Measurements from ENCODE around the gene CASKIN1. TPM values are rescaled to one million over a fixed set of nuclear protein-coding genes. Genes with fewer than 3 reads are reported as not detected.
A peak's percentile ranks its signal among the peaks of the same experiment; 100 is the strongest.

Gene CASKIN1
- total RNA-seq, 1 experiment from 2014 or later = 5.9 TPM

GRCh38 chr16:2165861-2166260 is 30.5 kb downstream of the CASKIN1 start:
- BruUV-seq (replicated peaks) = no TSS peak
- no peak for ATAC-seq
- CTCF ChIA-PET = no interaction called here
- POLR2A ChIA-PET = no interaction called here
- Histone ChIP-seq H3K27me3 (ENCODE audit: insufficient read depth, low read length) (no peaks in the 10 kb centered on the region), H2AFZ (ENCODE audit: low read depth, low read length, poor library complexity, severe bottlenecking) (no peak overlapping the region), H3K4me2 (ENCODE audit: low read length) (no peak overlapping the region), H3K9ac (ENCODE audit: low read length) (no peak overlapping the region), H3K36me3 (ENCODE audit: control insufficient read depth in 1 of 2, insufficient read depth in 2 of 2, low read length in 2 of 2) (peaks cover 7 to 33% of the 10 kb centered on the region in 2 experiments; a peak in 3 of 4 replicates), H3K79me2 (ENCODE audit: insufficient read depth, low read length) (peaks cover 68% of the 10 kb centered on the region), H3K4me1 (ENCODE audit: control insufficient read depth in 1 of 2, insufficient read depth in 2 of 2, low read length in 2 of 2) (peaks cover 24 to 32% of the 10 kb centered on the region in 2 experiments), H3K27ac (ENCODE audit: low read depth, low read length) (peak overlapping the region; percentile 13; the same call in 1 of the 2 replicates), H3K9me2 (ENCODE audit: insufficient read depth) (no peaks in the 10 kb centered on the region), H3K4me3 (replicated peaks in 1 of 2; ENCODE audit: low read depth in 1 of 2, low read length in 2 of 2) (no peak overlapping the region), H4K20me1 (ENCODE audit: insufficient read depth) (no peaks in the 10 kb centered on the region), H3K9me3 (ENCODE audit: control insufficient read depth in 1 of 2, insufficient read depth in 1 of 2, low read depth in 1 of 2, low read length in 2 of 2) (no peaks in the 10 kb centered on the region)
- intact Hi-C loops (cut with micrococcal nuclease) = no loop called here
- no peak for TF ChIP-seq ZFX (IDR thresholded peaks at IDR 0.05)
- no peak for TF ChIP-seq CTCF (IDR thresholded peaks at IDR 0.05 in 2 of 3, conservative IDR thresholded peaks at IDR 0.05 in 1 of 3; ENCODE audit: borderline replicate concordance in 1 of 3, insufficient read depth in 1 of 3, low read depth in 2 of 3, low read length in 2 of 3)
- no peak for TF ChIP-seq TCF7L2 (IDR thresholded peaks at IDR 0.05; ENCODE audit: borderline replicate concordance, extremely low read depth, insufficient read depth, insufficient read length)
- no peak for TF ChIP-seq SRF (IDR thresholded peaks at IDR 0.05; ENCODE audit: low read depth)
- TF ChIP-seq CEBPB (IDR thresholded peaks at IDR 0.05; ENCODE audit: low read depth) = no peak
- TF ChIP-seq EGR1 (IDR thresholded peaks at IDR 0.05; ENCODE audit: low read depth) = no peak
- no peak for TF ChIP-seq EZH2 (IDR thresholded peaks at IDR 0.05)
- TF ChIP-seq CBX3 (IDR thresholded peaks at IDR 0.05; ENCODE audit: low read depth) = no peak
- no peak for TF ChIP-seq ZNF274 (IDR thresholded peaks at IDR 0.05; ENCODE audit: low read depth, low read length)
- no peak for TF ChIP-seq POLR2A (IDR thresholded peaks at IDR 0.05; ENCODE audit: borderline replicate concordance, extremely low read depth, insufficient read depth, insufficient read length)
- TF ChIP-seq ZBTB33 (IDR thresholded peaks at IDR 0.05; ENCODE audit: extremely low read depth, insufficient replicate concordance, low read length) = no peak
- TF ChIP-seq ATF3 (IDR thresholded peaks at IDR 0.05) = no peak
- no peak for TF ChIP-seq JUND (IDR thresholded peaks at IDR 0.05)
- TF ChIP-seq FOSL1 (IDR thresholded peaks at IDR 0.05; ENCODE audit: low read depth) = no peak
- no peak for TF ChIP-seq EZH2phosphoT487 (IDR thresholded peaks at IDR 0.05; ENCODE audit: borderline replicate concordance)
- no peak for TF ChIP-seq REST (IDR thresholded peaks at IDR 0.05; ENCODE audit: low read depth)
- TF ChIP-seq ELF1 (IDR thresholded peaks at IDR 0.05; ENCODE audit: borderline replicate concordance, low read depth) = no peak
- TF ChIP-seq RAD21 (IDR thresholded peaks at IDR 0.05; ENCODE audit: low read depth) = no peak
- no peak for TF ChIP-seq MAX (IDR thresholded peaks at IDR 0.05)
- no peak for TF ChIP-seq SIN3A (IDR thresholded peaks at IDR 0.05; ENCODE audit: low read depth)
- RAD21 ChIA-PET (ENCODE audit: low non-redundant PET in 1 of 2, low total read pairs in 2 of 2, uncharacterized antibody in 2 of 2, unreplicated experiment in 2 of 2) = no interaction called here
- no peak for DNase-seq (ENCODE audit: low read depth, low spot score)
